H4 (cell line): ENCODE results near the gene HOATZ. TPM values are rescaled to one million over a fixed set of nuclear protein-coding genes. Genes with fewer than 3 reads are reported as not detected.
A peak's percentile ranks its signal among the peaks of the same experiment; 100 is the strongest.

Source experiments
- DNase-seq: peaks from one replicate; pipeline ENCODE4 v3.0.0-alpha.2; 2015; ENCODE audit warnings: low spot score
- total RNA-seq: library from RNA; depleted of rRNA; stranded (reverse); fragments of >200 nt; shearing (Covaris generic); gene quantifications from 2 replicates; pipeline ENCODE4 v1.2.3, GENCODE V29; 2014; rRNA removed

The HOATZ gene
- total RNA-seq, 1 experiment from 2014 or later, result not detected

DNA sequence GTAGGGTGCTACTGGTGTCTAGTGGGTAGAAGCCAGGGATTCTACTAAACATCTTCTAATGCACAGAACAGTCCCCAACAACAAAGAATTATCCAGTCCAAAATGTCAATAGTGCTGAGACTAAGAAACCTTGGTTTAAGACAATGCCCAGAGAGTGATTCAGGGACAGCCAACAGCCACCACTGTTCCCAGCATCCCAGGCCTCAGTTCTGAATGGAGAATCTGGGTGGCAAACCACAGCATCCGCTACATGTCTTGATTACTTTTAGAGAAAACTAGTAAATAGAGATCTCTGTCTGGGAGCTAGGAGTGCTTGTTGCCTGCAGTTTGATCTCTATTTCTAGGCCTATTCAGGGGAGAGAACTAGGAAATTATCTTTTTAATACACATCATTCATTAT is 66.8 kb downstream of the HOATZ start:
- no peak for DNase-seq

DNA sequence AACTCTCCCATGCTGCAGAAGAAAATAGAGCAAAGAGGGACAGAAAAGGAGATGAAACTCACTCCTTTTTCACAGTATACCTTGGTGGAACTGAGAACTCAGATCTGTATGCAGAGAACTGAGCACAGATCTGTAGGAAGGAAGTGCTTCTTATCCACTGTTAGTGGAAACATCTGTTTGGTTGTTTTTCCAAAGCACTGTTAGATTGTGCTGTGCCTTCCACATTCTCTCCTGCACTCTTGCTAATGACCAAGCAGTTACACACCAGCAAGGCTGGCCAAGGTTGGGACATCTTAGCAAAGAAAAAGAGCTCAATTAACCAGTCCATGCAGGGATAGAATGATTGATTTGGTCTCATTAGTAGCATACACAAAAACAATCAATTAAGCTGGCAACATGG is 67.6 kb downstream of the HOATZ start:
- DNase-seq, result no peak

DNA sequence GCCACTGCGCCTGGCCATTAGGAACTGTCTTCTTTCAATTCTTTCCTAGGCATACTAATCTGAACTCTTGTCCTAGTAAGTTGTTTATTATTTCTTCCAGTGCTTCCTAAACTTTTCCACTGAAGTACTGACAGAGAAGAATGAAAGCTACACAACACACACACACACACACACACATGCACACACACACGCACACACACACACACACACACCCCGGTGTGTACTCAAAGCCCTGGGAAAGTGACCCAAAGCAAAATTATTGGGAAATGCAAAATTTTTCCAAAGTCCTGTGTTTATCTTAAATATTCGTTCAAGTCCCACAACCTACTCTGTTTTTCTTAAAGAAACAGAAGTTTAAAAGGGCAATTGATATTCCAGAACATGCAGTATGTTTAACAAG is 68.3 kb downstream of the HOATZ start:
- DNase-seq, result peak; percentile 31

DNA sequence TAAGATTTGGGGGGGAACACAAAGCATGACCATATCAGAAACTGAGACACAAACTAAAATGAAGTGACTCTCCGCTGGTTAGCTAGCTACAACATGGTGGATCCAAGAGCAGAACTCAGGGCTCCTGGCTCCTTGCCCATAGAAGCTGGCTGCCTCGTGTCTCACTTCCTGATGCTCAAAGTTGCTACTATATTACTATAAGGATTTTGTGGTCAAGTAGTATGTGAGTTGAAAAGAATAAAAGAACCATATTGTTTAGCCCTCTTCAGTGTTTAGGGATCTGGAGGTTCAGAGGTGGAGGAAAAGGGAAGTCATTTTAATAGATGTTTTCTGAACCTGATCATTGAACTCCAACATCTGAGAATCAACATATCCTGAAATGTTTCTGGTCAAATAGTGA is 70.8 kb downstream of the HOATZ start:
- no peak for DNase-seq

DNA sequence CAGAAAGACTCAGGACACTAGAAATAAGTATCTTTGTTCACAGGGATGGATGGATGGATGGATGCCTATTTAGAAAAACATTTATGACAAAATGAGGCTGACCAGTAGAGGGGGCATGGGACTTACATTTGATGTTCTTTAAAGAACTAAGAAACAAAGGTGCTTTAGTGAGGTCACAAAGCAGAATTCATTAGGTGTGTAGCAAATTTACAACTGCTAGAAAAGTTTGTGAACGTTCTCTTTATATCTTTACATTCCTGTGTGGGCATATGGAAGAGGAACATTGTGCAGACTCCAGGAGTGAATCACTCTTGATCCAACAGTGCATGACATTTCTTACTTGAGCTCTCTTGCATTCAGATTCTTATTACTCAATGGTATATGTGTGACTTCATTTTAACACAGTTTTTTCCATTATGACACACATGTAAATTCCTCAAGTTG is 71.8 kb downstream of the HOATZ start:
- DNase-seq, result peak; percentile 47

Other genes with a start within 250 kb of the HOATZ start
- 2.3 TPM in 1 of 2 replicates, not detected in the other for gene POU2AF3, start 216.2 kb upstream of the HOATZ start, total RNA-seq
- not detected in 2 replicates for gene POU2AF1, start 135.5 kb upstream of the HOATZ start, total RNA-seq
- 0.15 TPM in 1 of 2 replicates, not detected in the other for gene BTG4, start 2.4 kb upstream of the HOATZ start, total RNA-seq
- 28.8 and 34.3 TPM in 2 replicates for gene LAYN, start 25.9 kb downstream of the HOATZ start, total RNA-seq
- 7.7 and 8.9 TPM in 2 replicates for gene SIK2, start 87.7 kb downstream of the HOATZ start, total RNA-seq